ENCODE results near the gene CTAG2. TPM values are rescaled to one million over a fixed set of nuclear protein-coding genes. Genes with fewer than 3 reads are reported as not detected.
"Not testable (repeated sequence)": the region's sequence is repeated elsewhere in the genome, so short reads cannot be mapped to it uniquely, and the experiment has no call there.

Gene CTAG2
- polyA plus RNA-seq, 1 experiment, result not detected

GRCh38 chrX:154653048-154653401, 354 bp downstream of the CTAG2 start:
- no peaks in the 10 kb centered on the region for H3K27me3 ChIP-seq (ENCODE audit: control insufficient read depth, insufficient read depth, low read length)
- TF ChIP-seq CTCF (IDR thresholded peaks at IDR 0.05; ENCODE audit: insufficient read depth, low read depth, low read length), result no peak
- no peak for DNase-seq (ENCODE audit: low read depth)
- ChIA-PET POLR2A (no interaction called here), CTCF (no interaction called here)
- no peaks in the 10 kb centered on the region for H3K36me3 ChIP-seq (ENCODE audit: control insufficient read depth, insufficient read depth, low read length)
- no peak overlapping the region for H3K4me3 ChIP-seq (ENCODE audit: low read depth, low read length)

- ChIA-PET POLR2A (no interaction called here), CTCF (no interaction called here)
- no peak for DNase-seq (ENCODE audit: low read depth)
- H3K36me3 ChIP-seq (ENCODE audit: control insufficient read depth, insufficient read depth, low read length), result no peaks in the 10 kb centered on the region
- no peak for TF ChIP-seq CTCF (IDR thresholded peaks at IDR 0.05; ENCODE audit: insufficient read depth, low read depth, low read length)
- H3K27me3 ChIP-seq (ENCODE audit: control insufficient read depth, insufficient read depth, low read length), result no peaks in the 10 kb centered on the region
- no peak overlapping the region for H3K4me3 ChIP-seq (ENCODE audit: low read depth, low read length)
Observed at GRCh38 chrX:154652311-154653047, 900 bp downstream of the CTAG2 start.

GRCh38 chrX:154650221-154650510, 3.2 kb downstream of the CTAG2 start:
- no peak overlapping the region for H3K4me3 ChIP-seq (ENCODE audit: low read depth, low read length)
- no peaks in the 10 kb centered on the region for H3K27me3 ChIP-seq (ENCODE audit: control insufficient read depth, insufficient read depth, low read length)
- CTCF ChIA-PET, result no interaction called here
- no peaks in the 10 kb centered on the region for H3K36me3 ChIP-seq (ENCODE audit: control insufficient read depth, insufficient read depth, low read length)
- POLR2A ChIA-PET, result no interaction called here
- no peak for TF ChIP-seq CTCF (IDR thresholded peaks at IDR 0.05; ENCODE audit: insufficient read depth, low read depth, low read length)
- DNase-seq (ENCODE audit: low read depth), result no peak

DNA sequence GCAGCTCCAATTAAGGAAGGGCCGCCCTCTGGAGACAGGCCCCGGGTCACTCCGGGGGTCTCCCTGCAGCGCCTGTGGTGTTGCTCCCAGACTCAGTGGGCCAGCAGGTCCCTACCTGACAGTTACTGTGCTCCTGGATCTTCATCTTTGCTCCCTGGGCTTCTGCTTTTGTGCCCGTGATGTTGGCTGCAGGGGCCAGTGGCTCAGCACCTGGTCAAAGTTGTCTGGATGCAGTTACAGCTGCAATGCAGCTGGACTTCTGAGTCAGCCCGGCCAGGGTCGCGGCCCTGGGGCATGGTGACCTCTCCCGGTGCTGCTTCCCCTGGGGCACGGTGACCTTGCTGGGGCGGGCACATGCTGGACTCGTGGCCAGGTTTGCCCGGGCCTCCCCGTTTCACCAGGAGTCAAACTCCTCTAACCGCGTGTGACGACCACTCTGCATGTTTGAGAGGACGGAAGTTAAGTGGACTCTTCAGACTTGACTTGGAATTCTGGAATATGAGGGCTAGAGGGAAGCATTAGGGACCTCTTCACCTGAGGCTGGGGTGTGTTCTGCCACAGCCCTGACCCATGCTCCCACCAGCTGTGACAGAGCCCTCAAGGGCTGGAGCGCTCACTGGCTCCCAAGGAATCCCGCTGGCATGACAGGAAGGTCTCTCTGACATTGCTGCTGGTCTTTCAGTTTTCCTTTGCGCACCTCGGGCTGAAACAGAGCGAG, 3.7 kb downstream of the CTAG2 start:
- Histone ChIP-seq H3K27me3 (ENCODE audit: control insufficient read depth, insufficient read depth, low read length) (no peaks in the 10 kb centered on the region), H3K4me3 (ENCODE audit: low read depth, low read length) (no peak overlapping the region), H3K36me3 (ENCODE audit: control insufficient read depth, insufficient read depth, low read length) (no peaks in the 10 kb centered on the region)
- no peak for TF ChIP-seq CTCF (IDR thresholded peaks at IDR 0.05; ENCODE audit: insufficient read depth, low read depth, low read length)
- ChIA-PET CTCF (no interaction called here), POLR2A (no interaction called here)
- no peak for DNase-seq (ENCODE audit: low read depth)

DNA sequence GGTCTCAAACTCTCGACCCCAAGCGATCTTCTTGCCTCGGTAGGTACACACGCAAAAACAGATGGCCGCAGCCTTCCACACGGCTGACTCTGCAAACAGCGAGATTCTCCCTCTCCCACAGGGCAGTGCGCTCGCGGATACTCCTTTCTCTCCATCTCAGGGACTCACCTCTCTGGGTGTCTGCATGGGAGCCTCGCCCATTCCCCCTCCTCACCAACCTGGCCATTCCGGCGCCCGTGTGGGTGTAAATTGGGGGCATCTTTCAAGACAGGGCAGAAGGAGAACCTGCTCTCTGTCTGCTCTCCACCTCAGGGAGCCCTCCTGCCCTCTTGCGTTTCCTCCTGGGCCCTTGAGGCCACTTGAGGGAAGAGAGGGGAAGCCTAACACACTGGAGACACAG, 4.4 kb downstream of the CTAG2 start:
- DNase-seq (ENCODE audit: low read depth), result no peak

GRCh38 chrX:154645745-154646378, 7.5 kb downstream of the CTAG2 start:
- H3K36me3 ChIP-seq (ENCODE audit: control insufficient read depth, insufficient read depth, low read length); DNase-seq (ENCODE audit: low read depth); H3K4me3 ChIP-seq (ENCODE audit: low read depth, low read length); H3K27me3 ChIP-seq (ENCODE audit: control insufficient read depth, insufficient read depth, low read length); CTCF ChIA-PET; POLR2A ChIA-PET: not testable (repeated sequence)

More for the DNA sequence above, 4.4 kb downstream of the CTAG2 start:
- no peak overlapping the region for H3K4me3 ChIP-seq (ENCODE audit: low read depth, low read length)
- no peaks in the 10 kb centered on the region for H3K27me3 ChIP-seq (ENCODE audit: control insufficient read depth, insufficient read depth, low read length)
- CTCF ChIA-PET, result no interaction called here
- POLR2A ChIA-PET, result no interaction called here
- TF ChIP-seq CTCF (IDR thresholded peaks at IDR 0.05; ENCODE audit: insufficient read depth, low read depth, low read length), result no peak
- no peaks in the 10 kb centered on the region for H3K36me3 ChIP-seq (ENCODE audit: control insufficient read depth, insufficient read depth, low read length)

- CTCF ChIA-PET, result not testable (repeated sequence)
Observed at GRCh38 chrX:154643708-154644107, 9.7 kb downstream of the CTAG2 start.

GRCh38 chrX:154641740-154642139, 11.6 kb downstream of the CTAG2 start:
- H3K4me3 ChIP-seq (ENCODE audit: low read depth, low read length); DNase-seq (ENCODE audit: low read depth); H3K27me3 ChIP-seq (ENCODE audit: control insufficient read depth, insufficient read depth, low read length); H3K36me3 ChIP-seq (ENCODE audit: control insufficient read depth, insufficient read depth, low read length); CTCF ChIA-PET; POLR2A ChIA-PET: not testable (repeated sequence)

More at GRCh38 chrX:154643708-154644107, 9.7 kb downstream of the CTAG2 start:
- H3K27me3 ChIP-seq (ENCODE audit: control insufficient read depth, insufficient read depth, low read length); POLR2A ChIA-PET; DNase-seq (ENCODE audit: low read depth); H3K4me3 ChIP-seq (ENCODE audit: low read depth, low read length); H3K36me3 ChIP-seq (ENCODE audit: control insufficient read depth, insufficient read depth, low read length): not testable (repeated sequence)

All from BJ (cell line).